HepG2 (cell line): ENCODE results near the gene STBD1. TPM values are rescaled to one million over a fixed set of nuclear protein-coding genes. Genes with fewer than 3 reads are reported as not detected.

Experiments used
- FOSL2 ChIP-seq: sonication (generic); formaldehyde crosslinking; IDR thresholded peaks from 2 replicates; pipeline ENCODE4 v1.4.0; 2020; ENCODE audit warnings: missing genetic modification reagents
- GFI1 ChIP-seq: sonication (generic); formaldehyde crosslinking; IDR thresholded peaks from 2 replicates; pipeline ENCODE4 v1.5.0; 2020; ENCODE audit warnings: missing genetic modification reagents, mild to moderate bottlenecking, borderline replicate concordance
- HDAC1 ChIP-seq: sonication (generic); formaldehyde crosslinking; IDR thresholded peaks from 2 replicates; pipeline ENCODE4 v1.5.1; 2020; ENCODE audit warnings: mild to moderate bottlenecking, missing genetic modification reagents
- HOXA3 ChIP-seq: sonication (generic); formaldehyde crosslinking; IDR thresholded peaks from 2 replicates; pipeline ENCODE4 v1.5.0; 2020; ENCODE audit warnings: missing genetic modification reagents
- MLX ChIP-seq: IDR thresholded peaks from 2 replicates; pipeline ENCODE4 v1.6.1; 2016
- NFE2L1 ChIP-seq: sonication (generic); formaldehyde crosslinking; IDR thresholded peaks from 2 replicates; pipeline ENCODE4 v1.4.0; 2020; ENCODE audit warnings: missing genetic modification reagents, mild to moderate bottlenecking, borderline replicate concordance
- RFXAP ChIP-seq: sonication (generic); formaldehyde crosslinking; IDR thresholded peaks from 2 replicates; pipeline ENCODE4 v1.4.0; 2020; ENCODE audit warnings: missing genetic modification reagents, borderline replicate concordance
- SALL2 ChIP-seq: sonication (generic); formaldehyde crosslinking; IDR thresholded peaks from 2 replicates; pipeline ENCODE4 v1.8.1; 2023; ENCODE audit warnings: mild to moderate bottlenecking, missing genetic modification reagents, inconsistent platforms
- SP5 ChIP-seq: IDR thresholded peaks from 2 replicates; pipeline ENCODE4 v1.6.1; 2016; ENCODE audit warnings: low read depth, borderline replicate concordance
- ZBTB43 ChIP-seq: sonication (generic); formaldehyde crosslinking; conservative IDR thresholded peaks from 2 replicates; pipeline ENCODE4 v1.4.0; 2020; ENCODE audit warnings: missing genetic modification reagents
- ZMAT3 ChIP-seq: sonication (generic); formaldehyde crosslinking; conservative IDR thresholded peaks from 2 replicates; pipeline ENCODE4 v1.7.0; 2021; ENCODE audit warnings: missing genetic modification reagents
- ZNF343 ChIP-seq: sonication (generic); formaldehyde crosslinking; IDR thresholded peaks from 2 replicates; pipeline ENCODE4 v1.4.0; 2020; ENCODE audit warnings: mild to moderate bottlenecking, missing genetic modification reagents
- ZNF605 ChIP-seq: sonication (generic); formaldehyde crosslinking; IDR thresholded peaks from 2 replicates; pipeline ENCODE4 v1.8.0; 2022; ENCODE audit warnings: mild to moderate bottlenecking, missing genetic modification reagents
- ZNF678 ChIP-seq: sonication (generic); formaldehyde crosslinking; IDR thresholded peaks from 2 replicates; pipeline ENCODE4 v1.4.0; 2020; ENCODE audit warnings: mild to moderate bottlenecking, missing genetic modification reagents
- ZNF746 ChIP-seq: sonication (generic); formaldehyde crosslinking; IDR thresholded peaks from 2 replicates; pipeline ENCODE4 v1.8.0; 2022; ENCODE audit warnings: mild to moderate bottlenecking, missing genetic modification reagents
- polyA plus RNA-seq, 8 experiments: library from polyadenylated mRNA; depleted of rRNA in 3 of 8; stranded (reverse) in 7 of 8; unstranded in 1 of 8; fragments of >200 nt; fragmentation: Illumina TruSeq in 4 of 8; extraction: Trizol in 4 of 8; gene quantifications; 2 replicates each; pipeline versions ENCODE4 v1.2.1 to v1.2.3, GENCODE V29; 2011 to 2016; ENCODE audit warnings: low read depth in 4 of 8, missing spikeins in 1 of 8, mixed read lengths in 1 of 8; ENCODE audit not compliant: insufficient read depth in 1 of 8
- total RNA-seq, 5 experiments: library from RNA; depleted of rRNA; stranded (reverse); fragments of >200 nt; fragmentation: Illumina TruSeq; extraction: Trizol; gene quantifications; 2 replicates each; pipeline ENCODE4 v1.2.3, GENCODE V29; 2016; ENCODE audit warnings: low read depth in 1 of 5
- TF ChIP-seq, protein P1 (sequence below): sonication (generic); formaldehyde crosslinking; IDR thresholded peaks from 2 replicates; pipeline ENCODE4 v1.5.1; 2020; ENCODE audit warnings: missing genetic modification reagents, mild to moderate bottlenecking, borderline replicate concordance
- TF ChIP-seq, protein P2 (sequence below): IDR thresholded peaks from 2 replicates; pipeline ENCODE4 v1.6.1; 2016; ENCODE audit warnings: low read depth, borderline replicate concordance
- TF ChIP-seq, protein P3 (sequence below), 2 experiments: fragments of 450-650 bp in 1 of 2; sonication (generic) in 1 of 2; formaldehyde crosslinking; IDR thresholded peaks; 2 replicates each; pipeline versions ENCODE4 v1.5.0 to v1.8.0; 2020 to 2022; ENCODE audit warnings: mild to moderate bottlenecking in 1 of 2, missing genetic modification reagents in 1 of 2

Gene STBD1
- total and polyA plus RNA-seq, 2 of the 13 experiments (the other 11 are each of a cell fraction or from before 2014, with no cell fraction given) = 2.8 to 4.3 TPM

DNA sequence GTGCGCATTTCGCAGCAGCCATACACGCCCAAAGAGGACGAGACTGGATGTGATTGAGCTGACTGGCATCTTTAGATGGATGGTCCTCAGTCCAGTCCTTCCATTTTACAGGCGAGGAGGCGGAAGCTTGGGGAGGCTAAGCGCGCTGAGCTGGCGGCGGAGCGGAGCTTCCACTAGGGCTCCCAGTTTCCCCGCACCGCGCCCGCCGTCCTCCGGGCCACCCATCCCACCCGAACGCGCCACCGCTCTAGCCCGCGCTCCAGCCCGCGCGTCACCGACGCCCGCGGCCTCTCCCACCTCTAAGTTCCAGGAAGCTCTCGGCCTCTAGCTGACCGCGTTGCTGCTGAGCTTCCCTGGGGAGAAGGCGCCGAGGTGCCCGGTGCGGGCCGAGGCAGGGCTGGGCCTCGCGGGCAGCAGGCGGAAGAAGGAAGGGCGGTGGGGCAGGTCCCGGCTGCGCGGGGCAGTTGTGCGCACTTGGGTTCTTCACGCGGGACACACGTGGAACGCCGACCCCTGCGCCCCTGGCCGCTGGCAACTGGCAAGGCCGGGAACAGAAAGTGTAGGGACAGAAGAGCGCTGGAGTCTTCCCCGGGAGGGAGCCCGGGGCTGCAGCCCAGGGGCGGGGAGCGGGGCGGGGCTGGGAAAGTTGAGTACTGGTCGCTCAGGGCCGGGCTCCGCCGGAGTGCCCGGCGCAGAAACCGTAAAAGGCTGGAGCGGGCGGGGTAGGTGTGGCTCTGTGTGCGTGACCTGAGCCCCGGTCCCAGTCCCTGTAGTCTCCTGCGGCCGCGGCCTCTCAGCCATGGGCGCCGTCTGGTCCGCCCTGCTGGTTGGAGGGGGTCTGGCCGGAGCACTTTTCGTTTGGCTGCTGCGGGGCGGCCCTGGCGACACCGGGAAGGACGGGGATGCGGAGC lies at the start of gene STBD1 (continued):
- 0 out of 2 replicates have a peak, but pooled peaks have one; percentile 44 for TF ChIP-seq ZNF343 (CRISPR knock-in tag)
- TF ChIP-seq ZNF678 = no peak
- peak; percentile 74; the same call in 1 of the 2 replicates for TF ChIP-seq GFI1 (CRISPR knock-in tag)
- TF ChIP-seq ZMAT3 (CRISPR knock-in tag) = peak; percentile 27; the same call in 1 of the 2 replicates
- TF ChIP-seq NFE2L1 (CRISPR knock-in tag) = peak; percentile 61; the same call in 1 of the 2 replicates
- TF ChIP-seq SP5 = peak; percentile 37; the same call in 1 of the 2 replicates
- no peak for TF ChIP-seq ZNF746 (CRISPR knock-in tag)
- TF ChIP-seq HDAC1 (CRISPR knock-in tag) = peak; percentile 86
- TF ChIP-seq SALL2 (CRISPR knock-in tag) = peak; percentile 77
- TF ChIP-seq, protein P1, sequence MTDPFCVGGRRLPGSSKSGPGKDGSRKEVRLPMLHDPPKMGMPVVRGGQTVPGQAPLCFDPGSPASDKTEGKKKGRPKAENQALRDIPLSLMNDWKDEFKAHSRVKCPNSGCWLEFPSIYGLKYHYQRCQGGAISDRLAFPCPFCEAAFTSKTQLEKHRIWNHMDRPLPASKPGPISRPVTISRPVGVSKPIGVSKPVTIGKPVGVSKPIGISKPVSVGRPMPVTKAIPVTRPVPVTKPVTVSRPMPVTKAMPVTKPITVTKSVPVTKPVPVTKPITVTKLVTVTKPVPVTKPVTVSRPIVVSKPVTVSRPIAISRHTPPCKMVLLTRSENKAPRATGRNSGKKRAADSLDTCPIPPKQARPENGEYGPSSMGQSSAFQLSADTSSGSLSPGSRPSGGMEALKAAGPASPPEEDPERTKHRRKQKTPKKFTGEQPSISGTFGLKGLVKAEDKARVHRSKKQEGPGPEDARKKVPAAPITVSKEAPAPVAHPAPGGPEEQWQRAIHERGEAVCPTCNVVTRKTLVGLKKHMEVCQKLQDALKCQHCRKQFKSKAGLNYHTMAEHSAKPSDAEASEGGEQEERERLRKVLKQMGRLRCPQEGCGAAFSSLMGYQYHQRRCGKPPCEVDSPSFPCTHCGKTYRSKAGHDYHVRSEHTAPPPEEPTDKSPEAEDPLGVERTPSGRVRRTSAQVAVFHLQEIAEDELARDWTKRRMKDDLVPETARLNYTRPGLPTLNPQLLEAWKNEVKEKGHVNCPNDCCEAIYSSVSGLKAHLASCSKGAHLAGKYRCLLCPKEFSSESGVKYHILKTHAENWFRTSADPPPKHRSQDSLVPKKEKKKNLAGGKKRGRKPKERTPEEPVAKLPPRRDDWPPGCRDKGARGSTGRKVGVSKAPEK (CRISPR knock-in tag) = peak; percentile 61; the same call in 1 of the 2 replicates
- TF ChIP-seq FOSL2 (CRISPR knock-in tag) = peak; percentile 42
- TF ChIP-seq RFXAP (CRISPR knock-in tag) = peak; percentile 56; the same call in 1 of the 2 replicates
- TF ChIP-seq ZNF605 (CRISPR knock-in tag) = peak; percentile 80; the same call in 1 of the 2 replicates
- peak; percentile 81 for TF ChIP-seq MLX (CRISPR knock-in tag)
- peak; percentile 70; the same call in 1 of the 2 replicates for TF ChIP-seq ZBTB43 (CRISPR knock-in tag)
- TF ChIP-seq, protein P2, sequence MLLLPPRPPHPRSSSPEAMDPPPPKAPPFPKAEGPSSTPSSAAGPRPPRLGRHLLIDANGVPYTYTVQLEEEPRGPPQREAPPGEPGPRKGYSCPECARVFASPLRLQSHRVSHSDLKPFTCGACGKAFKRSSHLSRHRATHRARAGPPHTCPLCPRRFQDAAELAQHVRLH (CRISPR knock-in tag) = 0 out of 2 replicates have a peak, but pooled peaks have one; percentile 69
- TF ChIP-seq, protein P3, sequence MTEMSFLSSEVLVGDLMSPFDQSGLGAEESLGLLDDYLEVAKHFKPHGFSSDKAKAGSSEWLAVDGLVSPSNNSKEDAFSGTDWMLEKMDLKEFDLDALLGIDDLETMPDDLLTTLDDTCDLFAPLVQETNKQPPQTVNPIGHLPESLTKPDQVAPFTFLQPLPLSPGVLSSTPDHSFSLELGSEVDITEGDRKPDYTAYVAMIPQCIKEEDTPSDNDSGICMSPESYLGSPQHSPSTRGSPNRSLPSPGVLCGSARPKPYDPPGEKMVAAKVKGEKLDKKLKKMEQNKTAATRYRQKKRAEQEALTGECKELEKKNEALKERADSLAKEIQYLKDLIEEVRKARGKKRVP (CRISPR knock-in tag; IDR thresholded peaks at IDR 0.05) = peak in 1 of 2 experiments; percentile 50; a peak in 1 of 4 replicates
- TF ChIP-seq HOXA3 (CRISPR knock-in tag) = peak; percentile 48; the same call in 1 of the 2 replicates
